ENCODE results near the gene DCAF15. TPM values are rescaled to one million over a fixed set of nuclear protein-coding genes. Genes with fewer than 3 reads are reported as not detected.

The DCAF15 gene
- total RNA-seq, 1 experiment from 2014 or later = 29.4 TPM

GRCh38 chr19:13930402-13930801 is 21.9 kb upstream of the DCAF15 start:
- DNase-seq (ENCODE audit: low read depth) = no peak

GRCh38 chr19:13931391-13932148 is 20.7 kb upstream of the DCAF15 start:
- DNase-seq (ENCODE audit: low read depth) = no peak

- DNase-seq (ENCODE audit: low read depth) = no peak
Observed at GRCh38 chr19:13932149-13932637, 20.1 kb upstream of the DCAF15 start.

GRCh38 chr19:13932911-13933393 is 19.4 kb upstream of the DCAF15 start:
- DNase-seq (ENCODE audit: low read depth) = no peak

GRCh38 chr19:13934785-13935109 is 17.6 kb upstream of the DCAF15 start:
- no peak for DNase-seq (ENCODE audit: low read depth)

GRCh38 chr19:13935765-13936510 is 16.4 kb upstream of the DCAF15 start:
- no peak for DNase-seq (ENCODE audit: low read depth)

GRCh38 chr19:13937479-13938300 is 14.6 kb upstream of the DCAF15 start:
- no peak for DNase-seq (ENCODE audit: low read depth)

GRCh38 chr19:13938301-13939064 is 13.8 kb upstream of the DCAF15 start, which contains the start of gene PODNL1:
Gene PODNL1, minus strand, starts transcription at chr19:13938417. Its CDS starts 236 bp downstream, at chr19:13938181.
- DNase-seq (ENCODE audit: low read depth) = peak; percentile 62

- DNase-seq (ENCODE audit: low read depth) = no peak
Observed at GRCh38 chr19:13942023-13942684, 10.2 kb upstream of the DCAF15 start.

GRCh38 chr19:13946414-13946813 is 5.9 kb upstream of the DCAF15 start:
- no peak for DNase-seq (ENCODE audit: low read depth)

- DNase-seq (ENCODE audit: low read depth) = no peak
Observed at GRCh38 chr19:13951043-13951442, 1.3 kb upstream of the DCAF15 start.

- no peak for DNase-seq (ENCODE audit: low read depth)
Observed at GRCh38 chr19:13951799-13952153, 533 bp upstream of the DCAF15 start.

GRCh38 chr19:13952931-13953531 is 722 bp downstream of the DCAF15 start:
- peak; percentile 51 for DNase-seq (ENCODE audit: low read depth)

GRCh38 chr19:13954185-13954584 is 1.9 kb downstream of the DCAF15 start:
- no peak for DNase-seq (ENCODE audit: low read depth)

- DNase-seq (ENCODE audit: low read depth) = no peak
Observed at GRCh38 chr19:13955662-13956364, 3.5 kb downstream of the DCAF15 start.

- DNase-seq (ENCODE audit: low read depth) = no peak
Observed at GRCh38 chr19:13956365-13956744, 4.0 kb downstream of the DCAF15 start.

GRCh38 chr19:13957051-13957450 is 4.7 kb downstream of the DCAF15 start:
- no peak for DNase-seq (ENCODE audit: low read depth)

- no peak for DNase-seq (ENCODE audit: low read depth)
Observed at GRCh38 chr19:13958043-13958442, 5.7 kb downstream of the DCAF15 start.

- no peak for DNase-seq (ENCODE audit: low read depth)
Observed at GRCh38 chr19:13959141-13959961, 7.0 kb downstream of the DCAF15 start.

All from Daoy (cell line).